Ammon's horn (tissue), 1 donor: ENCODE measurements around the gene ZCCHC14.
A peak's percentile ranks its signal among the peaks of the same experiment; 100 is the strongest.
"Not testable (repeated sequence)": the region's sequence is repeated elsewhere in the genome, so short reads cannot be mapped to it uniquely, and the experiment has no call there.

Experiments used
- DNase-seq: peaks from one replicate; pipeline ENCODE4 v3.0.0-alpha.2; 2016; ENCODE audit warnings: low spot score

Gene ZCCHC14

DNA sequence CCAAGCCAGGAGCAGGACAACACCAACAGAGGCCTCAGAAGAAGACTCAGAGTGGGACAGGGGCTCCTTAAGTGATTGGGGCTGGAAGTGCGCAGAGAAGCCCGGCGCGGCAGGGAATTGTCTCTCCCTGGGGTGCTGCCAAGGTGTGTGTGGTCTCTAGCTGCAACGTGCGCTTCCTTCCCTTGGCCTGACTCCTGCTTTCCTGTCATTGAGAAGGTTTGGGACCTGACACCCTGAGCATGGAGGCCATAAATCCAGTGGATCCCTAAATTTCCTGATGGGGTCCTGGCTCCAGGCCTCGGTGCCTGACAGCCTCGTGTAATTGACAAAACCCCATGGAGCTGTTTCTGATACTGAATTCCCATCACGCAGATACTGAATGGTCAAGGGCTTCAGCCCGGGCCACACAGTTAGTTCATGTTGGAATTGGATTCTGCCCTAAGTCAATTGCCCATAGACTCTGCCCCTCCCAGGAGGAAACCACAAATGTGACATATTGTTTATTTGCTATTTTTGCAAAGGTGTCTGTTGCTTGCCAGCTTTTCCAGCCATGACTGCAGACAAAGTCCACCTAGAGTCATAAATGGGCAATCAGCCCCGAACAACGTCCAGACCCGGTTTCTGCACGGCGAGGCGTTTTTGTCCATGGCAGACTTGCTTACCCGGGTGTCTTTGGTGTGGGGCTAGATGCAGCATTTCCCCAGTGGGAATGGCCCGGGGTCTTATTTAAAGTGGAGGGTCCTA lies 4.4 kb upstream of the ZCCHC14 start:
- not testable (repeated sequence) for DNase-seq

GRCh38 chr16:87496447-87496801 lies 3.6 kb upstream of the ZCCHC14 start:
- no peak for DNase-seq

- no peak for DNase-seq
Observed at GRCh38 chr16:87495578-87496446, 3.0 kb upstream of the ZCCHC14 start.

GRCh38 chr16:87493608-87494280 lies 920 bp upstream of the ZCCHC14 start:
- no peak for DNase-seq

- no peak for DNase-seq
Observed at GRCh38 chr16:87492291-87492630, 563 bp downstream of the ZCCHC14 start.

DNA sequence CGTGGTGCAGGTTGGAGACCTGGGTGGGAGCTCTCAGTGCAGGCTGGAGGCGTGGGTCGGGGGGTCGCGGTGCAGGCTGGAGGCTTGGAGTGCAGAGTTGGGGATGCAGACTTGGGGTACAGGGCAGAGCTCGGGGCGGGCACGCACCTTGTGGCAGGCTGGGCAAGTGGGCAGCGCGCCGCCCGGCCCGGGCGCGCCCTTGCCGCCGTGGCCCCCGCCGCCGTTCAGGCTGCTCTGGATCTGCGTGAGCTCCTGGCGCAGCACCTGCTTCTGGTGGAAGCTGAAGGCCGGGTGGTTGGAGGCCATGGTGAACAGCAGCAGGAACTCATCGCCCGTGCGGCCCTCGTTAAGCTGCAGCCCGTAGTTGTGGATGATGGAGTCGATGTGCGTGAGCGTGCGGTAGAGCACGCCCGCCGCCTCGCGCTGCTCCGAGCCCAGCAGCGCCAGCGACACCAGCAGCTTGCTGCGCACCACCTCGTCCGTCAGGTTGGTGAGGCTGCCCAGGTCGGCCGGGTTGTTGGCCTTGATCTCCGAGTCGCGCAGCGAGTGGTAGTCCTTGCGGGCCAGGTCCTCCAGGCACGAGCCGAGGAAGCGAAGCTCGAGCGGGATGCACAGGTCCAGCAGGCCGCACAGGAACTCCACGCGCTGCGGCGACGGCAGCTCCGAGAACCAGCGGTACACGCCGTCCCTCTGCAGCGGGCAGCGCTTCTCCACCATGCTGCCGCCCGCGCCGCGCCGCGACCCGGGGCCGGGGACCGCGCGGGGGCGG lies 1.1 kb downstream of the ZCCHC14 start:
- peak; percentile 44 for DNase-seq

DNA sequence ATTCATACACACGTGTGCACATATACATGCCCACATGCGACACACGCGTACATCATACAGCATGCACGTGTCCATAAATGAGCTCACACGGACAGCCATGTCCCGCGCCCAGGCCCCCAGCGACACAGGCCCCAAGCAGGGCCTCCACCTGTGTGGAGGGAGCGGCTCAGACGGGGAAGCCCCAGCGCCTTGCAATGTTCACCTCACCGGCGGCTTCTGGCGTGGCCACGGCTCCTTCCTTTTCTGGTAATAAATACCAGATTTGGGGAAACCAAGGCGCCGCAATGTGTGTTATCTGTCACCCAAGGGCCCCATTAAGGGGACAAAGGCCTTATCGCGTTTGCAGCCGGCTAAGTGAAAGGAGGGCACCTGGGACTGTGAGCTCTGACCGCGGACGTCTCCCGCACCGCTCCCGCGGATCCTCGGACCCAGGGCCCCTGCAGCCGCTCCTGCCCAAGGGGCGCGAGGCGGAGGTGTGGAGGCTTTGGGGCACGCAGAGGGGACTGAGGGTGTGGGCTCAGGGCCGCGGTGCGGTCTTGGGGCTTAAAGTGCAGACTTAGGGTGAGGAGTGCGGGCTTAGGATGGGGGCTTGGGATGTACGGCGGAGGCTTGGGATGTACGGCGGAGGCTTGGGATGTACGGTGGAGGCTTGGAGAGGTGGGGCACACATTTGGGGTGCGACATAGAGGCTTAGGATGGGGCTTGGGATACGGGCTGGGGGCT lies 1.9 kb downstream of the ZCCHC14 start:
- DNase-seq, result not testable (repeated sequence)

GRCh38 chr16:87490096-87490798 lies 2.6 kb downstream of the ZCCHC14 start:
- no peak for DNase-seq

DNA sequence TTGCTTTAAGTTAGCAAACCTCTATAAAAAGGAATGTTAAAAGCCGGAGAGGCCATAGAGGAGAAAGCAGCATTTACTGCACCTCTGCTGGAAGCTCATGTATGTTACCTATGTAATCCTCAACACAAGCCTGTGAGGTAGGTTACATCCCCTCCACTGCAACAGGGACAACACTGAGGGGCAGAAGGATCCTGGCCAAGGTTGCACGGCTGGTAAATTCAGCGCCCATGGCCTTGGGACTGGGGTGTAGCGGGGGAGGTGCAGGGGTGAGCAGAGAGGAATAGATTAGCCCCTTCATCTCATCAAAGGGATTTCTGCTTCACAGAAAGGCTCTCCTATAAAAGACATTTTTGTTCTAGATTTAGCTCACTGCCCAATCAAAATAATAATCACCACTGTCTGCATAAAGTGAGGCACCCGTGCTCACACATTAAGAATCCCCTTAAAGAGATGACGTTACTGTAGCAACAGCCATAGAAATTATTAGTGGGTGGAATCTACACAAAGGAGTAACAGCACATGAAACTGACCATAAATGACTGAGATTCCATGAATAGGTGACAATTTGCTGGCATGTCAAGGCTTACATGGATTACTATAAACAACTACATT lies 3.3 kb downstream of the ZCCHC14 start:
- no peak for DNase-seq

DNA sequence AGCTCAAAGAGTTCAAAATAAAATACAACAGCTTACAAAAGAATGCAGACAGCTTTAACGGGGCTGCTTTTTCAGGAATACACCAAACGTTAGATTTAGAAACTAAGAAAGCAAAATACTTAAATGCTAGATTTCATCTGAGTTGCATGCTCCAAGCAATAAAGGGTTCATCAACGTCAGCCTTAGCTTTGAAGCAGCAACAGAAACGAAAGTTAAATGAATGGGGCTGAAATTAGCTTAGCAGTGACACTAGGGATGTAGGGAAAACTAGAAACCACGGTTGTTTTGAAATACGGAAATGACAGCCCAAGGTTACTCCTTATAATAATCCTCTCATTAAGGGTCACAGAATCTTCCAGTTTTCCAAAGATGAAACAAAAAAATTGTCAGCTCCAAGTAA lies 3.9 kb downstream of the ZCCHC14 start:
- DNase-seq, result not testable (repeated sequence)

DNA sequence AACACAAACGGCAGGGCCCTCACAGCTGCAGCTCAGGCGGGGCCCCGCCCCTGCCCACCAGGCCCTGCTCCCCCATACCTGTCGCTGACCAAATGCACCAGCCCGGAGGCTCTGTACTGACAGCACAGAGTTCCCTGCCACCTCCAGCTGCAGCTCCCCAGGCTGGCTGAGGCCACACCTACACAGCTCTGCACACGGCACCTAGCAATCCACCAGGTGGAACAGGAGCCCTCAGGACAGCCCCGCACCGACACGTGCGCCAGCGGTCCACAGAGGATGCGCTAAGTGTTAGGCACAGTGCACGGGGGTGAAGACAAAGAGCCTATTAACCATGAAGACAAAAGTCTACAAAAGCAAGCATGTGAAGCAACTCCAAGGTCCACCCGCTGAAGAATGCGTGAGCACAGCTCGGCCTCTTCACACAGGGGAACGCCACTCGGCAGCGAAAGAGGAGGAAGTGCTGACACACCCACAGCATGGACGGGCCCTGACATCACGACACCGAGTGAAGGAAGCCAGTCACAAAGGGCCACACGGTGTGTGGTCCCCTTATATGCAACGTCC lies 5.4 kb downstream of the ZCCHC14 start:
- peak; percentile 46 for DNase-seq

DNA sequence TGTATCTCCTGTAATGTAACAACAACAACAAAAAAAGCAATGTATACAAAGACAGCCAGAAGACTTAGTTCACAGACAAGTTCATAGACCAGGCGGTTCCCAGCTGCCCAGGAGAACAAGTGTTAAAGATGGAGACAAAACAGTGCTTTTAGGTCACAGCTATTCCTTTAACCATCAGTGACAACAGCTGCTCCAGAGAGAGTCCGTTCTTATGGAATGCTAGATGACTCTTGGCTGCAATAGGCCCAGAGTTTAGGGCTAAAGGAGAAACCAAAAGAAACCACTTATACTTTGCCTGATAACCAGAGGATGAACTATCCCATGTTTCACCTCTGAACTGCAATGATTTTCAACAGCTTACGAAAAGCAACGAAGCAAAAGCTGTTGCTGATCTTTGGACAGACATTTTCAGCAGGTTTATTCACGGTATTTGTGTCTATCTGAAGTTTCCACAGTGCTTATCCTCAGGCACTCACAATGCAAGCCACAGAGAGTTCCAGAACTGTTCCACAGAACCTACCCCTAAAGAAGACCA lies 6.0 kb downstream of the ZCCHC14 start:
- DNase-seq, result no peak

DNA sequence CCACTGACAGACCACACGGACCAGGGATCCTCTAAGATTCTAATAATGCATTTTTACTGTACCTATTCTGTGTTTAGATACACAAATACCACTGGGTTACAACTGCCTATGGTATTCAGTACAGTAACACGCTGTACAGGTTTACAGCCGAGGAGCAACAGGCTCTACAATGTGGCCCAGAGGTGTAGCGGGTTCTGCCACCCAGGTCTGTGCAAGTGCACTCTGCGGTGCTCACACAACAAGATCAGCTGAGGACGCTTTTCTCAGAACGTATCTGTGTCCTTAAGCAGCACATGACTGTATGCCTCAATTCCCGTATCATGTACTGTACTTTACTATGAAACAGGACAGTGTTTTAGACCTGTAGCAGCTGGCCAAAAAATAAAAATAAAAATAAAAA lies 6.5 kb downstream of the ZCCHC14 start:
- no peak for DNase-seq

GRCh38 chr16:87485792-87486191 lies 7.0 kb downstream of the ZCCHC14 start:
- DNase-seq, result not testable (repeated sequence)

- no peak for DNase-seq
Observed at GRCh38 chr16:87484487-87485331, 8.1 kb downstream of the ZCCHC14 start.

DNA sequence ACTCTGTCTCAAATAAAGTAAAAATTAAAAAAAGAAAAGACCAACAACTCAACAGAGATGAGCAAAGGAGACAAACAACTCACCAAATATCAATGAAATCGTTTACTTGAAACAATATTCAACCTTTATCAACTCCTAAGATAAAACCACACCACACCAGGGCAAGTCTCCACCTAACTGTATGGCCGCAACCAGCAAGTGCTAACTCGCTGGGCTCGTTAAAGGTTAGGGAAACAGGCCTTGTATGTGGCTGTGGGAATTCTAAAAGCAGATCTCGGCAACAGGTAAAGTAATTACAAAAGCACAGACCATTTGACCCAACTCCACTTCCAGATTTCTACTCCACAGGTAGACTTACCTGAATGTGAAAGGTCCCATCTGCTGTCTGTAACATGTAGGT lies 9.3 kb downstream of the ZCCHC14 start:
- no peak for DNase-seq

GRCh38 chr16:87482670-87483069 lies 10.2 kb downstream of the ZCCHC14 start:
- DNase-seq, result not testable (repeated sequence)

- no peak for DNase-seq
Observed at GRCh38 chr16:87482266-87482665, 10.6 kb downstream of the ZCCHC14 start.

GRCh38 chr16:87481711-87482110 lies 11.1 kb downstream of the ZCCHC14 start:
- not testable (repeated sequence) for DNase-seq
